Stimulated activated CD4-positive, alpha-beta T cell treated with anti-CD3 and anti-CD28 coated beads, Interleukin-1b, Interleukin-23, amount 100 ng/mL, for 4 hours (primary cell): ENCODE measurements around the gene CYFIP2.
A peak's percentile ranks its signal among the peaks of the same experiment; 100 is the strongest.

ENCODE experiments used
- DNase-seq, 2 donors: peaks; one replicate each; pipeline ENCODE4 v3.0.0-alpha.2; 2020; ENCODE audit warnings: low read depth in 2 of 2

CYFIP2 gene

GRCh38 chr5:157324237-157324636, 58.3 kb downstream of the CYFIP2 start:
- no peak for DNase-seq

DNA sequence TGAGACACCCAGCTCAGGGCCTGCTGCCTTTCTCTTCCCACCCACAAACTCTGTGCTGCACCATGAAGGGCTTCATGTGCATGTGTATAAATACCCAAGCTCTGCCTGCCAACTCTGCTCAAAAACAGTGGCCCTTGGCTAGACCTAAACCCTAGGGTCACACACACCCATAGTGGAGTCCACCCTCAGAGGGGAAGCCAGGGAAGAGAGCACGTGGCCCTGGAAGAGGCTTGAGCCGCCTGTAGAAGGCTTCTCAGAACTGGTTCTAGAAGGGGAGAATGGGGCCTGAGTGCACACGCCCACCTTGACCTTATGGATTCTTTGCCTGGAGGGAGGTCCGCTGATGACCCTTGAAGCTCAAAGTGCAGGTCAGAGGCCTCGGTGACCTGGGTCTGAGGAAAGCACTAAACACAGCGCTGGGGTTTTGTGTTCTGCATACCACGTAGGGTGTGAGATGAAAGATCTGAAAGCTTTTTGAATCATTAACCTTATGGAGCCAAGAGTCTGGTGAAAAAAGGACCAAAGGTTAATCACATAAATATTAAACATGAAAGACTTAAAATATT, 60.6 kb downstream of the CYFIP2 start:
- no peak for DNase-seq

DNA sequence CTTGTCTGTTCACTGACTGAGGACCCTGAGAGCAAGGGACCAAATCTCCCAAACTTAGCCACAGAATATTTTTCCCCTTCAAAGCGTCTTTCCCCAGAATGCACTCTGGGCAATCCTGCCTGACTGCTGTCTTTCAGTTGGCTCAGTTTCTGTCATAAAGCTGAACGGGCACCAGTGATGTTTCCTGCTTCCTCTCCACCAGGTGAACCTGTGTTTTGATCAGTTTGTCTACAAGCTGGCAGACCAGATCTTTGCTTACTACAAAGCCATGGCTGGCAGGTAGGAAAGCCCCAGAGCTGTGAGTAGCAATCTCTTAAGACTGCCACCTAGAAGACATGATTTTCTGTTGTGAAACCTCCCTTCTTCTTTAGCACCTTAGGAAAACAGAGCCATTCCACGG, 61.8 kb downstream of the CYFIP2 start:
- no peak for DNase-seq

- DNase-seq: peak; percentile 23 to 46
Measured at GRCh38 chr5:157328277-157328912, 62.5 kb downstream of the CYFIP2 start.

DNA sequence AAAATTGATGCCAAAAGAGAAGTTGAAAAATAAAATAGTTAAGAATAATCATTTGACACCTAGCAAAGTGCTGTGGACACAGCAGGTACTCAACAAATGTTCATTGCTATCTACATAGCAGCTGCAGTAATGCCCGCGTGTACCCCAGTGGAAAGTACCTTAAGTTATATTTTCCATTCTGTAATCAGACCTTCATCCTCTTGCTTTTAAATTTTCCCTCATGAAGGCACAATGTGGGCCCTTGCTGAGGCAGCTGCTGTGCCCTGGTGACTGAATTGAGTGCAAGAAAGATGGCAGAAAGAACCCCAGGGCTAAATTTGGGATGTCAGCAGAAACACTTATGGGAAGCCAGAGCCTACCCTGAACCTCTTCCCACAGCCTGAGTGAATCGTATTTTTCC, 65.9 kb downstream of the CYFIP2 start:
- DNase-seq: no peak

GRCh38 chr5:157335534-157336422, 69.9 kb downstream of the CYFIP2 start:
- DNase-seq: no peak

- DNase-seq: no peak
Measured at GRCh38 chr5:157336423-157336744, 70.5 kb downstream of the CYFIP2 start.

DNA sequence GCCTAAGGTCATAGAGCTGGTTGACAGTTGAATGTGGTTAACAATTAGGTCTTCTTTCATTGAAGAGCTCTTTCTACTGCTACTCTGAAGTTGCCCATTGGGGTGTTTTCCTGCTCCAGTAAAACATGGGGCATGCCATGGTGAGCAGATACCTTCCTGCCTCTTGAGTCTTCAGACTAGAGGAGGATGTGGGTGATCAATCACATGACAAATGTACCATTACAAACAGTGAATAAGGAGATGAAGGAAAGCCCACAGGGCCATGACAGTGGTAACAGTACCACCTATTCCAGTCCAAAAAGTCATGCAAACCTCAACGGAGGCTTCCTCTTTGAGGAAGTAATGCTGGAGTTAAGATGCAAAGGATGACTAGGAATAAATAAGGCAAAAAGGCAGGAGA, 73.5 kb downstream of the CYFIP2 start:
- no peak for DNase-seq

DNA sequence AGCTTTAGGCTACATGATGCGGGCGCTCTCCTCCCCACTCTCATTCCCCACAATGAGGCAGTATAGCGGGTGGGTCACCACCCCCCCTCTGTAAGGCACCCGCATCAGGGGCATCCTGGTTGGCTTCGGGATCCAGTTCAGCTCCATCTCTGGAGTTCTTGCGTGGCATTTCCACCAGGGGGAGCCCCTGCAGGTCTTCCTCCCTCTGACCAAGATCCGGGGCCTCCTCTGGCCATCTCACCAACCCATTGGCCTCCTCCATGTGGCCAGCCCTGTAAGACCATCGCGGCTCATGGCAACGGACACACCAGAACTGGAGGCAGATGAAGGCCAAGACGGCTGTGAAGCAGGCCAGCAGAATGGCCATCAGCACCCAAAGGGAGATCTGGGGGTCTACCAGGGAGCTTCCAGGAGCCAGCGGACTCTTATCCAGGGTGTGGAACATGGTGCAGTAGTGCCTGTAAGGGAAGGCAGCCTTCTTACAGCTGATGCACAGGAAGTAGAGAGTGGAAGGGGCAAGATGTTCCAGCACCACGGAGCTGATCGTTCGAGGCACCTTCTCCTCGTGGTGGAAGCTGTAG, 77.0 kb downstream of the CYFIP2 start:
- peak in 1 of 2 donors; percentile 26 for DNase-seq

GRCh38 chr5:157343842-157344790, 78.2 kb downstream of the CYFIP2 start:
- DNase-seq: no peak

- DNase-seq: no peak
Measured at GRCh38 chr5:157345067-157345466, 79.1 kb downstream of the CYFIP2 start.

DNA sequence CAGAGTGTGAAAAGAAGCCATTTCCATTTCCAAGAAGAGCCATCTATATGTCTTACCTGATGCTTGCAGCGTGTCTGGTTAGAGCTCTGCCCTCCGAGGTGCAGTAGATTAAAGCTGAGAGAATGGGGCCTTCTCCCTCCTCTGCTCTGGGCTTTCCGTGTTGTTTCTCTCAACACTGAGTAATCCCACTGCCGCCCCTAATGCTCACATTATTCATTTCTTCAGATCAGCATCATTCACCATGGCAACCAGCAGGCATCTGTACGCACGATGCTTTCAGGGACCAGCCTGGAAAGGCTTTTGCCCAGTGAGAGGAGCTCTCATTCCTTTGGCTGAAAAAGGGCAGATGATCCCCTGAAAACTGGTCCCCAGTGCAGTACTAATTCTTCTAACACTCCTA, 79.6 kb downstream of the CYFIP2 start:
- no peak for DNase-seq

- DNase-seq: no peak
Measured at GRCh38 chr5:157347301-157348048, 81.6 kb downstream of the CYFIP2 start.

- no peak for DNase-seq
Measured at GRCh38 chr5:157348049-157348400, 82.1 kb downstream of the CYFIP2 start.

DNA sequence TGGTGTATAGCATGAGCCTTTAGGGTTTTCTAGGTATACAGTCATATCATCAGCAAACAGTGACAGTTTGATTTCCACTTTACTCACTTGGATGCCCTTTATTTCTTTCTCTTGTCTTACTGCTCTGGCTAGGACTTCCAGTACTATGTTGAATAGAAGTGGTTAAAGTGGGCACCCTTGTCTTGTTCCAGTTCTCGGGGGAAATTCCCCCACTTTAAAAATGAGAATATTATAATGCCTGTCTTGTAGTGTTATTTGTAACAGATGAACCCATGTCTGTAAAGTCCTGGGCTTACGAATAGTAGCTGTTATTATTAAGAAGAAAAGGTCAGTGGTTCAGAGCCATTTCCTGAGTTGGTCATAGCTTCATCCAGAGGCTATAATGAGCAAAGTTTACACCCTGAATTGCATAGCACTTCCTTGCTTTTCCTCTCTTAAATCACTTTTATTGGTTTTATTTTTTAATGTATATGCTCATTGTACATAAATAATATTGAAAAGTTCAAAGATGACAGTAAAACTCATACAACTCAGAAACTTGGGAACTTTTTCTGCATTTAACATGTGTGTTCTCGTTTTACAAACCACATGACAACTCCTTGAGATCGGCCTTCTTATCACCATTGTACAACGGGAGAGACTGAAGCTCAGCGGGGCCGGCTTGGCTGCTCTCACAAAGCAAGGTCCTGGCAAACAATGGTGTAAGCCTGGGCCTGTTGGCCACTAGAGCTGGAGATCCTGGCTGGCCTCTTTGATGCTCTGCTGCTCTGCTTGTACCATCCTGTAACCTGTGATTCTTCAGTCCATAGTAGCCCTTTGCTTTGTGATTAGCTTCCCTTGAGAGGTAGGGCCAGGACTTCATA, 85.2 kb downstream of the CYFIP2 start:
- DNase-seq: no peak

DNA sequence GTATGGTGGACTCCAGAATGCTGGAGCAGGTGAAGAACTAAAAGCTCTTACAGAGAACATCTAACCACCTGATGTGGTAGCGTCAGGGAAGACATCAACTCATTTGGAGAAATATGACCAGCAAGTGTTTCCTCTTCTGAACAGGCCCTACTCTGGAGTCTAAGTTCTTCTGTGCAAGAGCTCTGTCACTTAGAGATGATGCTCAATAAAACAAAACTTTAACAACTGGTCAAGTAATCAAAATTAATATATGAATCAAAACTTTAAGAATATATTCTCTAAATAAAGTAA, 85.8 kb downstream of the CYFIP2 start:
- DNase-seq: no peak

- DNase-seq: no peak
Measured at GRCh38 chr5:157352756-157353340, 86.9 kb downstream of the CYFIP2 start.

DNA sequence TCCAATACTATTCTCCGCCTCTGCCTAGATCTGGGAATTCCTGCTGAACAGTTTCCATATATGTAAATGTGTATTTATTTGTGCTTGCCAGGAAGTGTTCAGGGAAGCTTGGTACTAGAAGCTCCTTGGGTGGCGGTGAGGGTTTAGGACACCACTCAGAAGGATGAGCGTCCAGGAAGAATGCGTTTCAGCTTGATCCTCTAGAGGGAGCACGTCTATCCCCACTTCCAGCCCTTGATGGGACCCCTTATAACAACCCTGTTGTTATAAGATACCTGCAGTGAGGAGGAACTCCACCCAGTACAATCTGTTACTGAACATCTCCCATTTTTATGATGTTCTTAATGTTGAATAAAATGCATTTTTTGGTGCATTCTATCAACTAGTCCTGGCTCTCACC, 88.9 kb downstream of the CYFIP2 start:
- DNase-seq: no peak

DNA sequence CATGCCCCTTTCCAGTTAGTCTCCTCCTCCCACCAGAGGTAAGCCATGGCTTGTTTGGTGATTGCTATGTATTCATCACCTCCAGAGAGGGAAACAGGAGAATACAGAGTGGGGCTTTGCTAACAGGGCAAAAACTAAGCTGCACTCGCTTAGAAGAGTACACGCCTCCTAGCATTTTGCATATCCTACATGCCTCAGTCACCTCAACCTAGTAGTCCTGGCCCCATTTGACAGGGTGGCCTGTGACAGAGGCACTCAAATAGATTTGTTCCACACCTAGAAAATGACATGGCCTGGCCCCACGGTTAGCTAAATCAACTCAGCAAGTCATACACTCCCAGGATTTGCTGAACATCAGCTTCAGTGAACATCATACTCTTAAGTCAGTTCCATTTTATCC, 90.7 kb downstream of the CYFIP2 start:
- DNase-seq: no peak

DNA sequence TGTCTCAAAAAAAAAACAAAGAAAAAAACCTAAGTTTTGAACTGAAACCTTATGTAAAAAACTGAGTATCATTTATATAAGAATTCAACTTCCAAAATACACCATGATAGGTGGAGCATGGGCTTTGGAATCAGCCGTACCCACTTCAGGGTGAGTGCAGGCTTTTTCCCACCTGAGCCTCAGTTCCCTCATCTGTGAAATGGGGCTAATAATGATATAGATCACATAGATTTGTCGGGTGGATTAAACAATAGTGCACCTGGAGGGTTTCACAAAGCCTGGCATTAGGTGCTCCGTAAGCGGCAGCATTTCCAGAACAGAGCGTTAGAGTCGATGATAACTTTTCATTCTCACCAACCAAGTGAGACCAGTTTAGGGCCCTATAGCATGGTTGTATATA, 91.9 kb downstream of the CYFIP2 start:
- no peak for DNase-seq
